Right ventricle myocardium inferior (tissue), 1 donor: ENCODE data around the gene STAT6. TPM values are rescaled to one million over a fixed set of nuclear protein-coding genes. Genes with fewer than 3 reads are reported as not detected.

ENCODE experiments used
- ATAC-seq: fragments of 200-7000 bp; cut with Tn5 transposase; one replicate; pipeline ENCODE4 v1.9.1; 2020; ENCODE audit warnings: mild to moderate bottlenecking, moderate library complexity
- DNase-seq: peaks from one replicate; pipeline ENCODE4 v3.0.0; 2021; ENCODE audit errors: missing footprints
- intact Hi-C: fragments of 100-400 bp; cut with DNase I; formaldehyde crosslinking; loops from one replicate; pipeline ENCODE4 v1.11.0; 2022
- long read RNA-seq: library from polyadenylated mRNA; unstranded; transcript quantifications from one replicate; pipeline ENCODE4 v2.0.0, GENCODE V29; 2021
- total RNA-seq: library from RNA; stranded (reverse); fragmentation: NEBNext Ultra II Directional; extraction: Animal tissue kit (Norgen Biotek cat#: 25700); gene quantifications from one replicate; pipeline ENCODE4 v1.2.1, GENCODE V29; 2021
- donor health status: DM: no; HTN: yes; CAD: no; lungs with severe emphysema.

Gene STAT6, protein sequence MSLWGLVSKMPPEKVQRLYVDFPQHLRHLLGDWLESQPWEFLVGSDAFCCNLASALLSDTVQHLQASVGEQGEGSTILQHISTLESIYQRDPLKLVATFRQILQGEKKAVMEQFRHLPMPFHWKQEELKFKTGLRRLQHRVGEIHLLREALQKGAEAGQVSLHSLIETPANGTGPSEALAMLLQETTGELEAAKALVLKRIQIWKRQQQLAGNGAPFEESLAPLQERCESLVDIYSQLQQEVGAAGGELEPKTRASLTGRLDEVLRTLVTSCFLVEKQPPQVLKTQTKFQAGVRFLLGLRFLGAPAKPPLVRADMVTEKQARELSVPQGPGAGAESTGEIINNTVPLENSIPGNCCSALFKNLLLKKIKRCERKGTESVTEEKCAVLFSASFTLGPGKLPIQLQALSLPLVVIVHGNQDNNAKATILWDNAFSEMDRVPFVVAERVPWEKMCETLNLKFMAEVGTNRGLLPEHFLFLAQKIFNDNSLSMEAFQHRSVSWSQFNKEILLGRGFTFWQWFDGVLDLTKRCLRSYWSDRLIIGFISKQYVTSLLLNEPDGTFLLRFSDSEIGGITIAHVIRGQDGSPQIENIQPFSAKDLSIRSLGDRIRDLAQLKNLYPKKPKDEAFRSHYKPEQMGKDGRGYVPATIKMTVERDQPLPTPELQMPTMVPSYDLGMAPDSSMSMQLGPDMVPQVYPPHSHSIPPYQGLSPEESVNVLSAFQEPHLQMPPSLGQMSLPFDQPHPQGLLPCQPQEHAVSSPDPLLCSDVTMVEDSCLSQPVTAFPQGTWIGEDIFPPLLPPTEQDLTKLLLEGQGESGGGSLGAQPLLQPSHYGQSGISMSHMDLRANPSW
- total RNA-seq = 58.3 TPM
- long read RNA-seq, full-length matches to known transcripts = 12 of 24 reads
- long read RNA-seq, partial matches to known transcripts = 6 of 24 reads
- long read RNA-seq, other reads (novel, unspliced or antisense) = 6 of 24 reads

DNA sequence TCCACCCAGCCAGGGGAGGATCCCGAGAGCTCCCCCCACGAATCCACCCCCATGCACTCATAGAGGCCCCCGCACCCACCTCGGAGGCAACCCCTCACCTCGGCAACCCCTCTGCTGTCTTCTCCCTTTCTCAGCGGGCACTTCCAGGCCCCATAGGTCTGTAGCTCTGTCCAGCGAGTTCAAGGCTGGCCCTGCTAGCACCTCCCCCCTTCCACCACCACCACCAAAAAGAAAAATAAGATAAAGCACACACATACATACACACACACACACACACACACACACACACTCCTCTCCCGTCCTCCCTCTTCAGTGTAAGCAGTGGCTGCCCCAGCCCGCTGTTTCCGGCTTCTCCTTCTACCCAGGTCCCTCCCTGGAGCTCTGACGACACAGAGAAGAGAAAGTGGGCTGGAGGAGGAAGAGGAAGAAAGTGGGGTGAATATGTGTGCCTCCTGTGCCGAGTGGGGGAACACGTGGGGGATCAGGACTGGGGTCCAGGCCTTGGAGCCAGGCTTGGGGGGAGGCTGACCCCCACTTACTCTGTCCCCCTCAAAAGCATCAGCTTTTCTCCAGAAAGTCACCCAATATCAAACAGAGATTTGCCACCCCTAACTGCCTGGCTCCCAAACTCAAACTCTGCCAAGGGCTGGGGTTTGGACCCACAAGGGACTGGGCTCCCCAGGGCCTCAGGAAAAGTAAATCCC, at the start of gene STAT6:
Gene STAT6, minus strand, starts transcription at position 332 of the 704 bp plus-strand sequence. CDS start 3,084 bp downstream, outside the sequence.
- ATAC-seq (peak; percentile 75), DNase-seq (peak; percentile 94)
- intact Hi-C loops = loop anchor here (5.0 kb wide), 2 partner anchors 104 to 354 kb away; partner anchors contain the start of gene ZBTB39

DNA sequence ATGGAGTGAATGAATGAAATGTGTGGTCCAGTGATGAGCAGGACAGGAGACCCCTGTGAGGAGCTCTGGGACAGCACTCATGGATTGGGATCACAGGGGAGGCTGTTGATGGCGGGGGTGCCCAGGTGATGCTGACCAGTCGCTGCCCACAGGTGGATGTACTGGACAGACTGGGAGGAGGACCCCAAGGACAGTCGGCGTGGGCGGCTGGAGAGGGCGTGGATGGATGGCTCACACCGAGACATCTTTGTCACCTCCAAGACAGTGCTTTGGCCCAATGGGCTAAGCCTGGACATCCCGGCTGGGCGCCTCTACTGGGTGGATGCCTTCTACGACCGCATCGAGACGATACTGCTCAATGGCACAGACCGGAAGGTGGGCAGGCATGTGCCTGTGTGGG, 49.6 kb upstream of the STAT6 start:
- ATAC-seq (no peak), DNase-seq (no peak)
- intact Hi-C loops = no loop called here

DNA sequence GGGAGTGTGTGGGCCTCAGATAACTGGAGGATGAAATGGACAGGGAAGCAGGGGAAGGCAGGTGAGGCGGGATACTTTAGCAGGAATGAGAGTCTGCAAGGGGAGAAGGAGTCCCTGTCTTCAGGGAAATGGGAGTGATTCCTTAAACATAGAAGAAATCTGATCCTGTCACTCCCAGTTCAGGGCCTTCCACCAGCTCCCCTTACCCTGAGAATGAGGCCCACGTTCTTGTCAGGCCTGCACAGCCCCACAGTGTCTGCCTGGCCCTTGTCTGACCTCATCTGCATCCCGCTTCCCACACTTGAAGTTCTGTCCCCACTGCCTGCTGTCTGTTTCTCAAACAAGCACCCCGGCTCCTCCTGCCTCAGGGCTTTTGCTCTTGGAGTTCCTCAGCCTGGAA, 48.9 kb upstream of the STAT6 start:
- intact Hi-C loops = no loop called here
- no peak for DNase-seq
- no peak for ATAC-seq

DNA sequence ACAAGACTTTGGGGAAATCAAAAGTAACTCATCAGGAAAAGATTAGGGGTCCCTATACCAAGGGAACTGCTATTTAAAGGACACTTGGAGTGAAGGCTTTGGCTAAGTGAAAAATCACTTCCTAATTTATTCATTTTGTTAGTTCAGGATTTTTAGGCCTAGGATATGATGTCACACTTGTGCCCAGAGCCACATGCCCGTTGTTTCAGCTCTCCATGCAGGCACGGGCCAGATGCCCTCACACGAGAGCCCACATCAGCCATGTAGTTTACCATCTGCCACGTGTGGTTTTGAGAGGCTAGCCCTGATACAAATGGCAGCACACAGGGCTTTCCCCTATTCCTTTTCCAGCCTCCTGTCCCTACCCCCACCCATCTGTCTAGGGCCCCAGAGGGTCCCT, 48.1 kb upstream of the STAT6 start:
- intact Hi-C loops = no loop called here
- ATAC-seq (peak; percentile 4), DNase-seq (no peak)

DNA sequence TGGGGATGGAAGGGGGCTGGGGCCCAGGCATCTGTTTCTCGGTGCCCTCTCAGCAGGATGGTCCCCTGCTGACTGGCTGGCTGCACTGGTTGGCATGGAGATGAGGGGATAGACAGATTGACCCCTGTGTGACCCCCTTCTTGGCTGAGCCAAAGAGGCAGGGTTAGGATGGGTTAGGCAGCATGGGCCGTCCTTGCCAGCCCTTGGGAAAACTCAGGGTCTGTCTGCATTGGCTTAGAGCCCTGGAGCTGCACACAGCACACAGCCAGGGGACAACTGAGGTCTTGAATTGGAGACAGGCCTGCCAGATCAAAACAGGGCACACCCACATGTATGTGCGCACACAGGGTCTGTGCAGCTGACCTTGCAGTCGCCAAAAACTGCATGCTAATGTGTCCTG, 47.5 kb upstream of the STAT6 start:
- DNase-seq = no peak
- ATAC-seq = peak; percentile 22
- intact Hi-C loops = no loop called here

DNA sequence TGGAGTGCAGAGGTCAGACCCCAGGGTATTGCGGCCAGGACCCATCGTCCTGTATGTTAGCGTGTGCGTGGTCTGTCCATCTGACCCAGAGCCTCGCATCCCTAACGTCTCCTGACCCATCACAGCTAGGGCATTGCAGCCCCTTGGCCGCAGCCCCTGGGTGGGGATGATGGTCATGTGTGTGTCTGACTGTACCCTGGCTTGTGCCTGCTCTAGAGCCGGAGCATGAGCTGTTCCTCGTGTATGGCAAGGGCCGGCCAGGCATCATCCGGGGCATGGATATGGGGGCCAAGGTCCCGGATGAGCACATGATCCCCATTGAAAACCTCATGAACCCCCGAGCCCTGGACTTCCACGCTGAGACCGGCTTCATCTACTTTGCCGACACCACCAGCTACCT, 47.0 kb upstream of the STAT6 start:
- DNase-seq = no peak
- intact Hi-C loops = no loop called here
- no peak for ATAC-seq

DNA sequence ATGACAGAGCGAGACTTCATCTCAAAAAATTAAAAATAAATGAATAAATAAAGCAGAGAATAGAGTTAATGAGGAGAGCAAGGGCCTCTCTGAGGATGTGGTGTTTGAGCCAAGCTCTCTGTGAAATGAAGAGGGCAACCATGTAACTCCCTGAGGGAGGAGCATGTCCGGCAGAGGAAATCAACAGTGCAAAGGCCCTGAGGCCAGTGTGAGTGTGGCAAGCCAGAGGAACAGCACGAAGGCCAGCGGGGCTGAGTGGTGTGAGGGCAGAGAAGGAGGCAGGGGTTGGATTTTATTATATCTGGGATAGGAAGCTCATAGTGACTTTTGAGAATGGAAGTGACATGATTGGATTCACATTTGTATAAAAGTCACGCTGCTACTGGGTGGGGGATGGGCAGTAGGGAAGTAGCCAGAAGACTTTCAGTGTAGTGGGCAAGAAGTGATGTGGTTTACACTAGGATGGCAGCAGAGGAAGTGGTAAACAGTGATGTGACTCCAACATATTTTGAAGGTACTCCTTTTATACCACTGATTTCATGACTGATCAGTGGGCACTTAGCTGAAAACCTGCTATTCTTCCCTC, 46.5 kb upstream of the STAT6 start:
- no peak for ATAC-seq
- intact Hi-C loops = no loop called here
- DNase-seq = no peak

DNA sequence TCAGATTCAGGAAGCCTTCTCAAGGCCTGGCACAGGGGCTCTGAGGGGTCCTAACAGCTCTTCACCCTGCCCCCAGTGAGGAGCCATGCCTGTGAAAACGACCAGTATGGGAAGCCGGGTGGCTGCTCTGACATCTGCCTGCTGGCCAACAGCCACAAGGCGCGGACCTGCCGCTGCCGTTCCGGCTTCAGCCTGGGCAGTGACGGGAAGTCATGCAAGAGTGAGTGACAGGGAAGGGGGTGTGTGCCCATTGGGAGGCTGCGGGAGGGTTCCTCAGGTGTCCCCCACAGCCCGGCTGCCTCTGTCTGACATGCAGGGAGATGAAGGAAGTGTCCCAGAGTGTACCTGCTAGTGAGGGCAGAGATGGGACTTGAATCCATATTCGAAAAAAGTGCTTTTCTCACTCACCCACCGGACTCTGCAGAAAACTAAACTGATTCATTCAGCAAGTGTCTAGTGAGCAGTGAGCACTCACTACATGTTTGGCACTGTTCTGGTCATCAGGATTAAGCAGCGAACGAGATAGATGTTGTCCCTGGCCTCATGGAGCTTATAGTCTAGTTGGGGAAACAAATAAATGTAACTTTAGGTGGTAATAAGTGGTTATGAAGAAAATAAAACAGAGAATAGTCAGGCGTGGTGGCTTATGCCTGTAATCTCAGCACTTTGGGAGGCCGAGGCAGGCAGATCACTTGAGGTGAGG, 45.7 kb upstream of the STAT6 start:
- ATAC-seq (no peak), DNase-seq (no peak)
- intact Hi-C loops = no loop called here

DNA sequence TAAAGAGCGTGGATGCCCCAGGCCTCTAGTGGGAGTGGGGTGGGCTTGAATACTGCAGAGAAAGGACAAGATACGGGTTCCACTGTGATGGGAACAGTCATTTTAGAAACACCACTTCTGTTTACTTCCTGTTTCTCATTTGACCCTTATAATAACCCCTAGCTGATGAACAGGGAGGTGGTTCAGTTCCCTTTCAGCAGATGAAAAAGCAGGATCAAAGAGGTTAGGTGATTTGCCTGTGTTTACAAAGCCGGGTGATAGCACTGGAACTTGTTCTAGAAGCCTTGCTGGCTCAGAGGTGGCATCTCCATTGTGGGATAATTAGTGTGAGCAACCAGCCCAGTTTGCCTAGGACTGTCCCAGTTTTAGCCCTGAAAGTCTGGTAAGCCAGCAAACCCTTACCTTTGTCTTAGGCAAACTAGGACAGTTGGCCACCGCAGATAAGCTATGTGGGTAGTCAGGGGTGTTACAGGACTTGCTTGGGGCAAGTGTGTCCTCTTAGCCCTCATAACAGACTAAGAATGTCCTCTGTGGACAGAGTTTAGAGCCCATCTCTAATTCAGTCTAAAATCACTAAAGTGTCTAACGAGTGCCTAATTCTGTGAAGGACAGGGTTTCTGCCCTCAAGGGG, 43.8 kb upstream of the STAT6 start:
- DNase-seq = no peak
- ATAC-seq = no peak
- intact Hi-C loops = no loop called here

DNA sequence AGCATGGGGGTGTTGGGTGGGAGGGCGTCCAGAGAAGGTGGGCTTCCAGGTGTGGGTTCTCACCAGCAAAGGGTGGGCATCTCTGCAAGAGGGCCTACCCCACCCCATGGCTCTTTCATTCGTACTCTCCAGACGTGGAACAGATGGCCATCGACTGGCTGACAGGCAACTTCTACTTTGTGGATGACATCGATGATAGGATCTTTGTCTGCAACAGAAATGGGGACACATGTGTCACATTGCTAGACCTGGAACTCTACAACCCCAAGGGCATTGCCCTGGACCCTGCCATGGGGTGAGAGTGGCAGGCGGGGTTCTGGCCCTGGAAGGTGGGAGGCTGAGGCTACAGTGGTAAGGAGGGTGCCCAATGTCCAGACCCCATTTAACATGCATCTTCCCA, 42.9 kb upstream of the STAT6 start:
- DNase-seq (no peak), ATAC-seq (no peak)
- intact Hi-C loops = no loop called here

DNA sequence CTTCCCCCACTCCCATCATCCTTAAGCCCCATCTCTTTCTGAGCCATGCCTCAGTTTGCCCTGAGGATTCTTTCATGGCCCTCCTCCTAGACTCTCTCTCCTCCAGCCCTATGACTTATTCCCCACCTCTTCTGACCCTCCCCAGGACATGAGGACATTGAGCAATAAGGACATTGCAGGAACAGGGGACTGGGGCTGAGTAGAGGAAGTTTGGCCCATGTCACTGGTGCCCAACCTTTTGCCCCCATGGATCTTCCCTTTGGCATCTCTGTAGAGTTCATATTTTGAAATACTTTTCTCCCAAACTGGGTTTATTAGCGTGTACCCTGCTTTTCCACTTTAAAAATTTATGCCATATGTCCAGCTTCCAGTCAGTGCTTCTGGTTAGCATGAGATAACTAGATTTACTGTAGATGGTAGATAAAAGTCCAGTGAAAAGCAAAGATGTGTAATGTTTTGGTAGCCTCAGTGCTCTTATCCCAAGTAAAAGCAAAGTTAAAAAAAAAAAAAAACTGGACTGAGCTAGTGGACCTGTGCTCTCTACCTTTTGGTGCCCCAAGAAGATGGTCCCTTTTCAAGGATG, 42.3 kb upstream of the STAT6 start:
- ATAC-seq (no peak), DNase-seq (no peak)
- intact Hi-C loops = no loop called here

DNA sequence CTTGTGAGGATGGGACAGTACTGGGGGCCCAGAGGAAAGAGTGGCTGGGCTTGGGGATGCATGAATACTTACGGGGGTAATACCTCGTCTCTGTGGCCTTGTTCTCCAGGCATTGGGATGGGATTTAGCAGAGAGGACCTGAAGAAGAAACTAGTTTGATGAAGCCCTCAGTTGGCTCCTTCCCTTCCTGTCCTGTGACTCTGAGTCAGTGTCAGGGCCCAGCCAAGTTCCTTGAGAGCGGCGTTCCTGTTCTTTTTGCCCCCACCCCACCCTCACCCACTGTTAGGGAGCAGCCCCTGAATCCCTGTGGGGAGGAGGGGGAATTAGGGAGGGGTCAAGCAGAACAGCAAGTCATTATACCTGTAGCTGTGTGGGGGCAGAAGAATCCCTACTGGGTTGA, 41.5 kb upstream of the STAT6 start:
- ATAC-seq (no peak), DNase-seq (no peak)
- intact Hi-C loops = no loop called here

DNA sequence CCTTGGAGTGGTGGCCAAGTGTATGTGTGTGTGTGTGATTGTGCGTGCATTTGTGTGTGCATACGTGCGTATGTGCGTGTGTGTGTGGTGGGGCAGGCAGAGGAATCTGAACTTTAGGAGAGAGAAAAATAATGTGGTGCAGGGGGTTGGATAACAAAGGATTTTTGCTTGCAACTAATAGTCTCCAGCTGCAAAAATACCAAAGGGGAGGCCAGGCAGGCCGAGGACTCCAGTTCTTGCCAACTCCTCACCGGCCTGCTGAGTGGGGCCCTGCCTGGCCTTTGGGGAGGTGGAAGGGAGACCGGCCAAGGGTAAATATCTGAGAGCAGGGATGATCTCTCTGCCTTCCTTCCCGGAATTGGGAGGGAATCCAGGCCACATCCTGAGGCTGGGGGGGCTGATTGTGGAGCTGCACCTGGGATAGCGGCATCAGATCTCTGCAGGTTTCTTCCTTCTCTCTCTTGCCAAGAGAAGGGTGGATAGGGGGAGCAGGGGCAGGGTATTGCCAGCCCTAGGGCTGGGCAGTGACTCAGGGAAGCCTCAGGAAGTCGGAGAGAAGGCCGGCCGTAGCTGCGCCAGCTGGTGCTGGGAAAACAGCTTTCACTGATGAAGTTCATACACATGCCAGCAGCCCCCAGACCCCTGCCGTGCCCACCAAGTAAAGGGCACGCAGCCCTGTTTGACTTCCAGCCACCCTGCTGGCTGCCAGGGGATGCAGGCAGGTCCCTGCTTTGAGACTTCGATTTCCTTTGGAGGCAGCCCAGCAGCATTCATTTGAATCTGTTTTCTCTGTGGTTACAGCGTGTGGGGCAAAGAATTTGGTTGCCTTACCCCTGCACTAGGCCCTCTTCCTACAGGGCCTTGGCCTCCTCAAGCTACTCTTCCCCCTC, 40.8 kb upstream of the STAT6 start:
- DNase-seq (no peak), ATAC-seq (peak; percentile 40)
- intact Hi-C loops = no loop called here

DNA sequence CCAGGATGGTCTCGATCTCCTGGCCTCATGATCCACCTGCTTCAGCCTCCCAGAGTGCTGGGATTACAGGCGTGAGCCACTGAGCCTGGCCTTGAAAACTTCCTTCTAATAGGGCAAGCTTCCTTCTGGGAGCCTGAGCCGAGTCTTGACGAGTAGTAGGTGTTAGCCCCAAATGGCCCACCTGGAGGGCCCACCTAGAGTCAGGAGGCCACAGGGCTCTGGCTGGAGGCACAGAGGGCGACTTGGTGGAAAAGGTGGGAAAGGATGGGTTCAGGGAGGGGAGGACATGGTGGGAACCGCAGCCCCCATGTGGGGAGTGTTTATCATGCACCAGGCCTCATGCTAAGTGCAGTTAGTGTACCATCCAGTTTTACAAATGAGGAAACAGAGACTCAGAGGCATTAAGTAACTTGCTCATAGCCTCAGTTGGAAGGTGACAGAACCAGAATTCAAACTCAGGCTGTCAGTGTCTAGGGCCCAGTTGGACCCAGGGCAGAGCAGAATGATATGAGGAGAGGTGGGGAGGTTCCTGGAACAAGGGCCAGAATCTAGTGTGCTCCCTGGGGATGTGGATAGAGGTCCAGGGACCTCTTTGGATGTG, 39.3 kb upstream of the STAT6 start:
- intact Hi-C loops = no loop called here
- no peak for ATAC-seq
- no peak for DNase-seq

DNA sequence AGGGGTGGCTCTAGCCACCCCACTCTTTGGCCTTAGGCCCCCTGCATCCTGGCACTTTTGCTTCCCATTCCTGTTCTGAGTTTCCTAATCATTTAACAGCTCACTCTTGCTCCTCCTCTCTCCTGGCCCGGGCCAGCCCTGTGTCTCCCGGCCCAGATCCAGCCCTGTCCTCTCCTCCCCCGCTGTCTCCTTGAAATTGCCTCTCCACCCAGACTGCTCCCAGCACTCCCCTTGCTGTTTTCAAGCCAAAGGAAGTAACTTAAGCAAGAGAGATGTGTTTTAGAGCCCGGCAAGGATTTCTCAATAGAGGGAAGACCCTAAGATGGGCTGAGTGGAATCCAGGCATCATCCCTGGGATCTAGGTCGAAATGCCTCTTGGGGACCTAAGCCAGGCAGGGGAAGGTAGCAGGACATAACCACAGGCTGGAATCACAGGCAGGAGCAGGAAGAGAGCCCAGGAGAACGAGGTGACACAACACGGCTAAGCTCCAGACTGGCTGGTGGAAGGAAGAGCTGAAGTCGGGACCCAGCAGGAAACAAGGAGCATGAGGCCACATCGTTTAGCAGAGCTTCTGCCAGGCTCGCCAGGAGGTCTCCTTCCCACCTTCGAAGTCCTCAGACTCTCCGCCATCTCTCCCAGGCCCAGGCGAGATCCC, 38.2 kb upstream of the STAT6 start:
- peak; percentile 89 for ATAC-seq
- DNase-seq = peak; percentile 86
- intact Hi-C loops = loop anchor here (2.0 kb wide), 1 partner anchor 23 kb away; no protein-coding TSS in a partner anchor
